UCSD-AML1 (cell line): ENCODE results near the gene FAM81A.
"Not testable (repeated sequence)": the region's sequence is repeated elsewhere in the genome, so short reads cannot be mapped to it uniquely, and the experiment has no call there.

Experiments
- DNase-seq: peaks from one replicate; lab custom pipeline; 2025; ENCODE audit not compliant: unreplicated experiment; lab: John Stamatoyannopoulos, UW

Gene FAM81A

DNA sequence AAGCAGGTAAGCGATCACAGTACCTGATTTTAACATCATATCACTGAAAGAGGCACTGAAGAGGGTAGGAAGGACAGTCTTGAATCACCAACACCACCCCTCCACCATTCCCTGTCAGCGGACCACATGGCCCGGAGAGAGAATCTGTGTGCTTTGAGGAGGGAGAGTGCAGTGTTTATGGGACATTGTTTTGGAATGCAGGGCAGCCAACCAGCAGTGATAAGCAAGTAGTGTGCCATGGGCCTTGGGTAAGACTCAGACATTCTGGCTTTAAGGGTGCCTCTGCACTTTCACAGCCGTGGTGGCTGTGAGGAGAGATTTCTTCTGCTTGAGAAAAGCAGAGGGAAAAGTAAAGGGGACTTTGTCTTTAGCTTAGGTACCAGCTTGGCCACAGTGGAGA, 46.4 kb downstream of the FAM81A start:
- no peak for DNase-seq

DNA sequence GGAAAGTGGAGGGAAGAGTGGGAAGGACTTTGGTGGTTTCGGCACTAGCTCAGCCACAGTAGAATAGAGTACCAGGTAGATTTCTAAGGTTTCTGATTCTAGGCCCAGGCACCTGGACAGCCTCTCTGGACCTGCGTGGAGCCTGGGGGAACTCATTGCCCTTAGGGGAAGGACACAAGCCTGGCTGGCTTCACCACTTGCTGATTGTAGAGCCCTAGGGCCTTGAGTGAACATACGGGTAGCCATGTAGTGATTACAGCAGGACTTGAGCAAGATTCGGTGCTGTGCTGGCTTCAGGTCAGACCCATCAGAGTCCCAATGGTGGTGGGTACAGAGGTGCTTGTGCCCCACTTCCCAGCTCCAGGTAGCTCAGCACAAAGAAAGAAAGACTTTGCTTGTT, 47.0 kb downstream of the FAM81A start:
- DNase-seq = no peak

DNA sequence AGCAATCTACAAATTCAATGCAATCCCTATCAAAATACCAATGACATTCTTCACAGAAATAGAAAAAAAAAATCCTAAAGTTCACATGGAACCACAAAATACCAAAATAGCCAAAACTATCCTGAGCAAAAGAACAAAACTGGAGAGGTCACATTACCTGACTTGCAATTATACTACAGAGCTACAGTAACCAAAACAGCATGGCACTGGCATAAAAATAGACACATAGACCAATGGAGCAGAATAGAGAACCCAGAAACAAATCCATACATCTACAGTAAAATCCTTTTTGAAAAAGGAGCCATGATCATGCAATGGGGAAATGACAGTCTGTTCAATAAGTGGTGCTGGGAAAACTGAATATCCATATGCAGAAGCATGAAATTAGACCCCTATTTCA, 51.5 kb downstream of the FAM81A start:
- not testable (repeated sequence) for DNase-seq

DNA sequence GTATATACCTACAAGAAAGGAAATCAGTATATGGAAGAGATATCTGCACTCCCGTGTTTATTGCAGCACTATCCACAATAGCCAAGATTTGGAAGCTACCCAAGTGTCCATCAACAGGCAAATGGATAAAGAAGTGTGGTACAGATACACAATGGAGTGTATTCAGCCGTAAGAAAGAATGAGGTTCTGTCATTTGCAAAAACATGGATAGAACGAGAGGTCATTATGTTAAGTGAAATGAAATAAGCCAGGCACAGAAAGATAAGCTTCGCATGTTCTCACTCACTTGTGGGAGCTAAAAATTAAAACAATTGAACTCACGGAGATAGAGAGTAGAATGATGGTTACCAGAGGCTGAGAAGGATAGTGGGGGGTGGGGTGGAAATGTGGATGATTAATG, 53.1 kb downstream of the FAM81A start:
- no peak for DNase-seq

DNA sequence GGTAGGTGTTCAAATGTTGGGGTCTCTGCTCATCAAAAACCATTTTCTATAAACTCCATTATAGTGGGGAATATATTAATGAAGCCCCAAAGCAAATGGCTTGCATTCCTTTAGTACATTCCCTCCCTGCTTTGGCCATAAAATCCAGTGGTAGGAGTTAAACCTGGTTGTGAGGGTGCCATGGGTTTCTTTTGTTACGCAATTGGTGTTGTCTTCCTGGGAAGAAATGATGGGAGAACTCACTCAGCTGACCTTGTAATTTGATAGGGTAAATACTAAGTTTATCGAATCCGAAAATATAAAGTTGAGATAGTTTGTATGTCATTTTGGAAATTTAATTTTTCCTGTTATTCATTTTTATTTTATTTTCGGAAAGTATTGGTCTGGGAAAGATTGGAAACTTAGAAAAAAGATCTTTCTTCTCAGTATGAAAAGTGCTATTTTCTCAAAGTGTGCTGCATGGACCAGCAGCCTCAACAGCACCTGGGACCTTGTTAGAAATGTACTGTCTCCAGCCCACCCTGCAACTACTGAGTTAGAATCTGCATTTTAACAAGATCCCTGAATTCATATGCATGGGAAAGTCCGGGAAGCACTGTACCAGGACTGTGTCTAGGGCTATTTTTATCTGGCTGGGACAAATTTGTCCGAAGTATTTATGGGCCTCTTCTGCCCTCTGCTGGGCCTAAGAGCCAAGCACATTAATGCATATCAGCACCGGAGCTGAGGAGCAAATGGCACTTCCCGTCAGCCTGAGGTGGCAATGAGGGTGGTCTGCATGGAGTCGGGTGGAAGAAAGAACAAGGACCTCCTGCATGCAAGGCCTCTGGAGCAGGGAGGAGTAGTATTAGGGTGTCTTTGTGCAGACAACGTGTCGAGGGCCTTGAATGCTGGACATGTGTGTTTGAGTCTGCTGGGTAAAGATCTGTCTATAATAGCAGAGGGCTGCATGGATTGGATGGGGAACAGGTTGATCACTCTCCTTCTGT, 54.7 kb downstream of the FAM81A start:
- DNase-seq = peak; percentile 46

DNA sequence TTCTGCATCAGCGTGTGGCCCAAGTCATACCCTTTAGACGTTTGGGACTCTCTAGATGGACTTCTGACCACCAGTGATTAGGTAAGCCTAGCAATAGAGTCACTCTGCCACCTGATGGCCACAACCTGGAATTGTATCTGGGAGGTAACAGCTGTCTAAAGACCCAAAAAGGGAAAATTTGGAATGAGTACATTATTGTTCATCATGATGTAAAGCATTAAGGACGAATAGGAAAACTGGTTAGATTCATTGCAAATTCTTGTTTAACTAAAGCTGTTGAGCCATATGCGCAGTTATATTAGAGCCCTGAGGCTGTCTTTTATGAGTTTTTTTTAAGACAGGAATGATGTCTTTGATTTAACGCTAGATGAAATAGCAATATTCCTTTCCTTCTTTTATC, 63.6 kb downstream of the FAM81A start:
- DNase-seq = peak; percentile 25

DNA sequence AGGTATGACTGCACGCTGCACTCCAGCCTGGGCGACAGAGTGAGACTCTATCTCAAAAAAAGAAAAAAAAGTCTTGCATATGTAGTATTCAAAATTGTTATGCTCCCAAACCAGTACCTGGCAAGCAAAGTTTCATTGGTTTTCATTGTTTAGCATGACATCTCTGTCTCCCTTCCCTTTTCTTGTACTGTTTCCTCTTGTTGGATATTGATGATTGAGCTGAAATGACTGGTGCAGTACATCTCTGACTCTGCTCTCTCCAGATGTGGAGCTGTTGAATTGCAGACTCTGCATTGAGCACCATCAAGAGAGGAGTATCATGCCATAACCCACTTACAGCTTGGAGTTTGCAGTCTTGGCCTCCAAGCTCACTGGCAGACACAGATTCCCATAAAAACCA, 77.2 kb downstream of the FAM81A start:
- no peak for DNase-seq

DNA sequence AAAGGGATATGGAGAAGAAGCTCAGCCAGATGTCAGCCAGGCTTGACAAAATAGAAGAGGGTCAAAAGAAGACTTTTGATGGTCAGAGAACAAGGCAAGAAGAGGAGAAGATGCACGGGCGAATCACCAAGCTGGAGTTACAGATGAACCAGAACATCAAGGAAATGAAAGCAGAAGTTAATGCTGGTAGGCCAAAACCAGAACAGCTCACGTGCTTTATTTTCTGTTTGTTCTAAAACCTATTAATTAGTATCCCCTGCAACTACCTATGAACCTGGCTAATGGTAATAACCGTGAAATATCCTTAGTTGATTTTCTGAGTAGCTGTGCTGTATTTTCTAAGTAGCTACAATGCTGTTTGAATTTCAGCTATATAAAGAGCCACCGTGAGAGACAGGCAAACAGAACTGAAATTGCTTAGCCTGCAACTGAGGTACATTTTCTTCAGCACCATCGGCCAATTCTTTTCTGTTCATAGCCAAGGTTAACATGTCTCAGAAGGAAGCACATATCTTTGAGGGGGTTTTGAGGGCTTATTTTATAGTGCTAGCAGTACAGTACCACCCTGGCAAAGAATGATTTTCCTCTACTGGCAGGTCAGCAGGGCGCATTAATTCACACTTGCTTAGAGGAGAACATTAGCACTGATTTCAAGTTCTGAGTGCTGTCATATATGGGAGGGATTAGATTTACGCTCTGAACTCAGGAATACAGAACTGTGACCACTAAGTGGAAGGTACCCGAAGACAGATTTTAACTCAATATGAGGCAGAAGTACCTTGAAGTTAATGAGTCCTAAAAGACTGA, 78.9 kb downstream of the FAM81A start:
- DNase-seq = no peak

DNA sequence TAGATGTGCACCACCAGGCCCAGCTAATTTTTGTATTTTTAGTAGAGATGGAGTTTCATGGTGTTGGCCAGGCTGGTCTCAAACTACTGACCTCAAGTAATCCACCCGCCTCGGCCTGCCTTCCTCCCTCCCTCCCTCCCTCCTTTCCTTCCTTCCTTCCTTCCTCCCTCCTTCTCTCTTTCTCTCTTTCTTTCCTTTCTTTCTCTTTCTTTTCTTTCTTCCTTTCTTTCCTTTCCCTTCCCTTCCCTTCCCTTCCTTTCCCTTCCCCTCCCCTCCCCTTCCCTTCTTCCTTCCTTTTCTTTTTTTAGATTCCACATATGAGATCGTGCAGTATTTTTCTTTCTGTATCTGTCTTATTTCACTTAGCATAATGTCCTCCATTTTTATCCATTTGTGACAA, 81.3 kb downstream of the FAM81A start:
- DNase-seq = no peak

DNA sequence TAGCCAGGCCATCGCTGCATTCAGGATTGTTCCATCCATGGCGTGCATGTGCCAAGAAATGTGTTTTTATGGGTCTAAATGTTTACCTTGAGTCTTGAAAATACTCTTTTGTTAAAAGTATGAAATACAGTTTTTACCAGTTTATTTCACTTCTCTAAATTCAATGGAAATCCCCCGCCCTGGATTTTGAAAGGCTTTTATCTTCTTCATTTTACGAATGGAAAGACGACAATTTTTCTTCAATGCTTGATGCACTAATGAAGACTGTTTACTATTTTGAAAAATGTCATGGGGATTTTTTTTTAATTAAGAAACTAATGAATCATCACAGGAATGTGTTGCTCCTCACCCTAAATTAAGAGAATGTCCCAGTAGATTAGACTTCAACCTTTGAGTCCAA, 83.5 kb downstream of the FAM81A start:
- no peak for DNase-seq

DNA sequence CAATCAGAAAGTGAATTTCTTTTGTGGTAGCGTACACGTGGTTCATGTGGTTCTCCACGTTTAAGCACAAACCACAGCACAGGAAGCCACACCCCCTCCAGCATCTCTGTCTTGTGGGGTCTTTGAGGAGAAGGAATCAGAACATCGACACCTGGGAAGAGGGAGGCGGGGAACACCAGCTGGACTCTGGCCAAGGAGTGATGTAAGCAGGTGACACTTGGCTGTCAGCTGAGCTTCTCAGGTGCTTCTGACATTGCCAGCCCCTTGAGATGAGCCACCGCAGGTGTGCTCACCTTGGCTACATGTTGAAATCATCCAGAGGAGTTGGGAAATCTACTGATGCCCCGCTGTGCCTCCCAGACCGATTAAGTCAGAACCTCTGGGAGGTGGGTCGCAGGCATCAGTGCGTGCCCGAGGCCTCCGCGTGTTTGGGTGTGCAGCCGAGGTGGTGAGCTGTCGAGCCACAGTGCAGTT, 85.0 kb downstream of the FAM81A start:
- DNase-seq = peak; percentile 18

DNA sequence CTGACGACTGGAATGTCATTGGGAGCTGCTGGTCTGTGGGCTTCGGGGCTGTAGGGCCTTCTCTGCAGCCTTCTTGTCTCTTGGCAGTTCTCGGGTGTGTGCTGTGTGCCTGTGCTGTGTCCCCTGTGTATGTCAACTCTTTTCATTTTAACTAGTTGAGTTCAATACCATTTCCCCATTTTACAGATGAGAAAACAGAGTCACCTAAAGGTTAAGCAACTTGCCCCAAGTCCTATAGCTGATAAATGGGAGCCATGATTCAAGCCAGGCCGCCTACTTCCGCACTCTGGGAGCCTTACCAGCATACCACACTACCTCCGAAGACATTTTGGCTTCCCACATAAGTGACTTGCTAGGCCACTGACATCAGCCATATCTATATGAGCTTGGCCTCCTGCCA, 85.7 kb downstream of the FAM81A start:
- DNase-seq = no peak

DNA sequence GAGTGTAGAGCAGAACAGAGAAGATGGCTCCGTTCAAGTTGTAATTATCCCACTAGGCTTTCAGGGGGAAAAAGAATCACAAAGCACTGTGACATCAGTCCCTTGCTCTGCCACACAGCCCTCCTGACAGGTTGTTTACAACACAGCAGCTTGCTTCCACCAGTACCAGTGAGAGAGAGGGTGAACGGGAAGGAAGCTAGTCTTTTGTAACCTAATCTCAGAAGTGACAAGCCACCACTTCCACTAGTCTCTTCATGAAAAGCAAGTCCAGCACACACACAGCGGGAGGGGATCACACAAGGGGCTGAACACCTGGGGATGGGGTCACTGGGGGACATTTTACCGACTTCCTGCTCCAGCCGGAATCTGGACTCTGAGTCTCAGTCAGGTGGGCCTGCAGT, 86.3 kb downstream of the FAM81A start:
- DNase-seq = peak; percentile 24

DNA sequence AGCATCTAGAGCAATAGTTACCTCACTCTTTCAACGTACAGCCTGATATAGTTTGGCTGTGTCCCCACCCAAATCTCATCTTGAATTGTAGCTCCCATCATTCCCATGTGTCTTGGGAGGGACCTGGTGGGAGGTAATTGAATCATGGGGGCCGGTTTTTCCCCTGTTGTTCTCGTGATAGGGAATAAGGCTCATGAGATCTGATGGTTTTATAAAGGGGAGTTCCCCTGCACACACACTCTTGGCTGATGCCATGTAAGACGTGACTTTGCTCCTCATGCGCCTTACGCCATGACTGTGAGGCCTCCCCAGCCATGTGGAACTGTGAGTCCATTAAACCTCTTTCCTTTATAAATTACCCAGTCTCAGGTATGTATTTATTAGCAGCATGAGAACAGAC, 88.5 kb downstream of the FAM81A start:
- DNase-seq = not testable (repeated sequence)

DNA sequence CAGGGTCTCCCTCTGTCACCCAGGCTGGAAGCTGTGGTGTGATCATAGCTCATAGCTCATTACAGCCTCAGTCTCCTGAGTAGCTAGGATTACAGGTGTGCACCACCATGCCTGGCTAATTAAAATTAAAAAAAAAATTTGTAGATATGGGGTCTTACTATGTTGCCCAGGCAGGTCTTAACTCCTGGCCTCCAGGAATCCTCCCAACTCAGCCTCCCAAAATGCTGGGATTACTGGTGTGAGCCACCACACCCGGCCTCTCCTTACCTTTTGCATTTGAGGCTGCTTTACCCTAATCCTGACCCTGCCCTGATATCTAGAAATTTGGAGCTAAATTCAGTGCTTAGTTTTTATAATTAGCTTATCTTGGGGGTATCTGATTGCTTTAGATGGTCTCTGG, 90.4 kb downstream of the FAM81A start:
- no peak for DNase-seq

DNA sequence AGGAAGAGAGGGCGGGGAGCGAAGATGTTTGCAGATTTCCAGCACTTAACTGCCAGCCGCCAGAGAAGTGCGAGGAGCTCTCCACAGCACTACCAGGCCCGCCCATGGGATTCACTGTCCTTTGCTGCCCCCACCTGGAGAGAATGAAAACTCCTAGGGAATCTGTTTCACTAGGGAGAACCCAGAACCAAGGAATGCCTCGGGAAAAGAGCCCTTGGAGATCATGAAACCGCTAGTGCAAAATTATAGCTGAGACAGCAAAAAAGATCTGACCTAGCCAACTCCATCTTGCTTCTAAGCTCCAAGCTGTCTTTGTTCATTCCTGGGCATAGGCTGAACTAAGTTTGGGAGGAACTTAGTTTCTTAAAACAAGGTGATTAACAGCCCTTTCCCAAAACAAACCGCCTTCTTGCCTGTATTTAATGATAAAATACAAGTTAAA, 91.0 kb downstream of the FAM81A start:
- peak; percentile 53 for DNase-seq

DNA sequence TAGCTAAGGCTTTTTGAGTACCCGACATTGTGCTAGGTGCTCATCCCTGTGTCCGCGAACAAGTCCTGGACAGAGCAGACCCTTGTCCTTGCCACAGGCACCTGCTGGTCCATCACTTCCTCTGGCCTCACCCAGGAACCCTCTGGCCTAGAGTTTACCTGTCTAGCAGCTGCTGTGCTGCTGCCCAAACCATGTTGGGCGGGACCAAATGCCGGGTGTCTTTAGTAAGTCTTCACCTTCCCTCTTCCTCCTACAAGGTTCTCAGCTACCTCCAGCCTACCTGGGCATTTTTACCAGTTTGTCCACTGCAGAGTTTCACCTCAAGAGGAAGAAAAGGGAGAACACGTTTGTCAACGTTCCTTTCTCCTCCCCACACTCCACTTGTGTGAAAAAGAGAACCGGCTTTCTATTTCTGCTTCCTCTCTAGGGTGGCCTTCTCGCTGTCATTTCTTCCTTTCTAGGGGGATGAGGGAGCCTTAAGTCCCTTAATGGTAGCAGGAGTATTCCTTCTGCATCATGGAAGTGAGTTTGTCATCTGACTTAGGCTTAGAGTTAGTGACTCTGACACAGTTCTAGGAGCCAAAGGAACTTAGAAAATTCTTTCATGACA, 93.2 kb downstream of the FAM81A start:
- no peak for DNase-seq

DNA sequence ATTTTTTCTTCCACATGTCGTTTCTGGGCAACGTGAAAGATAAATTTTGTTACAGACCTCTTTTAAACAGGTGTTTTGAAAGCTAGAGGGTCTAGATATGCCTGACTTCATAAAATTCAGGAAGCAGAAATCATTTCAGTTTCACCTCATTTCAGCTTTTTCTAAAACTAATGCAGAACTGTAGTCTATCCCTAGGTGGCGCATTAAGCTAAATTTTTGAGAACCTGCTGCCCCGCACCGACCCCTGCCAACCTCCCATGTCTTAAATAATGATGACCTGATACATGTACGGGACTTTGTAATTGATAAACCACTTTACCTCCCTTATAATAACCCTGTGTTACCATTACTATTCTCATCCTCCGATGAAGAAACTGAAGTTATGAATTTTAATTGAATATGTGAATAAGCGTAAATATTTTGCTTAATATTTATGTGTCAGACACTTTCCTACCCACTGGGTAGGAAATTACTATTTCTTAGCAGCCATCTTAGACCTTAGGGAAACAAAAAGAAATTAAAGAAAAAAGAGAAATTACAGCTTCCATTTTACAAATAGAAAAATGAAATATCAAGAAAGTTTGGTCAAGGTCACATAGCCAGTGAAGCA, 94.9 kb downstream of the FAM81A start:
- no peak for DNase-seq

DNA sequence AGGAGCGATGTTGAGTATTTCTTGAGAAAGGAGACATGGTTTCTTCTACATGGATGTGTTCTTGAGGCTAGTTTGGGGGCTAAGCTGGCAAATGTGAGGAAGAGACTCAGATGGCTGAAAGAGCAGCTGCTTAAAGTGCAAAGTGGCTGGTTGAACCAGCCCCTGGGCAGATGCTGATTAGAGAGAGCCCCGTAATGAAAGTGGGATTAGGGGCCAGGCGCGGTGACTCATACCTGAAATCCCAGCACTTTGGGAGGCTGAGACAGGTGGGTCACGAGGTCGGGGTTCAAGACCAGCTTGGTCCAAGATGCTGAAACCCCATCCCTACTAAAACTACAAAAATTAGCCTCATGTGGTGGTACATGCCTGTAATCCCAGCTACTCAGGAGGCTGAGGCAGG, 98.6 kb downstream of the FAM81A start:
- no peak for DNase-seq

DNA sequence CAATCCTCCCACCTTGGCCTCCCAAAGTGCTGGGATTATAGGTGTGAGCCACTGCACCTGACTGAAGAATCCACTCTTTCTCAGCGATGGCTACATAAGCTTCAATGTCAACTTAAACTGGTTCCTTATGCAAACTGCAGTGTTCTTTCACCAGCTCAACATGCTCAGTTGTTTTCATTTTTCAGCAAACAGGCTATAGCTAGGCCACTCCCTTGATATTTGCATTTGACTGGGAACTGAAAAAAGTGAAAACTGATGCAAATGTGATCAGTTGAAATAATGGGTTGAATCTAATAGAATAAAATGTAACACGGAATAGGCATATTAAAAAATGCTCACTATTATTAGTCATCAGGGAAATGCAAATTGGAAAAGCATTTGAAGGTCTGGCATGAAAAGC, 99.4 kb downstream of the FAM81A start:
- no peak for DNase-seq

DNA sequence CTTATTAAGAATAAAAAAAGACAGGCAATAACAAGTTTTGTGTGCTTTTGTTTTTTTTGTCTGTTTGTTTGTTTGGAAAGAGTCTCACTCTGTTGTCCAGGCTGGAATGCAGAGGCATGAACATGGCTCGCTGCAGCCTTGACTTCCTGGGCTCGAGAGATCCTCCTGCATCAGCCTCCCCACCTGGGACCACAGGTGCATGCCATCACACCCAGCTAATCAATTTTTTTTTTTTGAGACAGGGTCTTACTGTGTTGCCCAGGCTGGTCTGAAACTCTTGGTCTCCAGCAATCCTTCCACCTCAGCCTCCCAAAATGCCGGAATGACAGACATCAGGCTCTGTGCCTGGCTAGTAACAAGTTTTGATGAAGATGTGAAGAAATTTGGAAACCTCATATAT, 100.5 kb downstream of the FAM81A start:
- DNase-seq = no peak
